GM19043 (cell line): ENCODE results near the gene UPF1.

Experiments used
- ATAC-seq: cut with Tn5 transposase; IDR thresholded peaks from one replicate; pipeline ENCODE4 v1.9.1; 2021; ENCODE audit warnings: low read depth; ENCODE audit not compliant: unreplicated experiment

The UPF1 gene

GRCh38 chr19:18868380-18869022 is 36.7 kb downstream of the UPF1 start:
- ATAC-seq: no peak

DNA sequence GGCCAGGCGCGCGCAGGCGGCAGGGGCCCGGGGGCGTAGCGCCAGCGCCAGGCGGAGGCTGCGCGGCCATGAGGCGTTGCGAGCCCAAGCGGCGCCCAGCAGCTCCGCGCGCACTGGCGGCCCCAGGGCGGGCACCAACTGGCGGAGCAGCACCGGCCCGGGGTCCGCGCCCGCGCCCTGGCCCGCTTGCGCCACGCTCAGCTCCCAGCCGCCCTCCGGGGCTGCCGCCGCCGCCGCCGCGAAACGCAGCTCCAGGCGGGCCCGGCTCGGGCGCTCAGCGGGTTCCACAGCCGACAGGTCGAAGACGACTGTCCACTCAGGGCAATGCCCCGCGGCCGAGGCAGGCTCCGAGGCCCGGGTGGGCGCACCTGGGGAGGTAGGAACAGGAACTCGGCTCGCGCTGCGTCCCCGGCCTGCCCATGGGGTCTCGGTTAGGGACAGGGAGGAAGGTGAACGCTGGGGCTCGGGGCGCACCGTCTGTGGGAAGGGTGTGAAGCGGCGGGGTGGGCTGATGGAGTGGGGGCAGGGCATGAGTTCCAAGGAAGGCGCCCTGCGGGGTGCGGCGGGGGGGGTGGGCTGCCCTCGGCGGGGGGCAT is 37.4 kb downstream of the UPF1 start:
- ATAC-seq: no peak

DNA sequence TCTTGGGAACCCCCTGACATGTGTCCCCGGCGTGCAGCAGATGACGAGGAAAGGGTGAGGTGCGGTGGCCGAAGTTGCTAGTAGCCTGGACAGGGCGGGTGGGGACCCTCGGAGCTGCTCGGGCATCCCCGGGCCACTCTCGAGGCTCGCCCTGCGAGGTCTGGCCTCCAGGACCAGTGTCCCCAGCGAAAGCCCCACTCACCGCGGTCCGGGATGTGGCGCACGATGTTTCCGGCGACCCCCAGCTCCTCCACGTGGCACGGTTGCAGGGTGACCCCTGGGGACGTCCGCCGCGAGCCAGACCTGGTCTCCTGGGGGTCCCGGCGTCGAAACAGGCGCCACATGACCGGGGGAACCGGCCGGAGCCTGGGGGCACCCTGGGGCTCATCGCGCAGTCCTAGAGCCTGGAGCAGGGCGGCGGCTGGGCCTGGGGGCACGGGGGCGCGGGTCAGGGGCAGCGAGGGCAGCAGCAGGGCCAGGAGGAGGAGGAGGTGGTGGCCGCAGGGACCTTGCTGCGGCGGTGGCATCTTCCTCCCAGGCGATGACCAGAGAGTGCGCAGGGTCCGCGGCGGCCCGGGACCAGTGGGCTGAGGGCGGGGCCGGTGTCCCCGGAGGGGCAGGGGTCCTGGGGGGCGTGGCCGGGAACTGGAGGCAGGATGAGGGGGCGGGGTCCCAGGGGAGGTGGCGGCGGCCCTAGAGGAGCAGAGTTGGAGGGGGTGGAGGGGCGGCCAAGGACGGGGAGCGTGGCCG is 38.2 kb downstream of the UPF1 start:
- ATAC-seq: no peak

DNA sequence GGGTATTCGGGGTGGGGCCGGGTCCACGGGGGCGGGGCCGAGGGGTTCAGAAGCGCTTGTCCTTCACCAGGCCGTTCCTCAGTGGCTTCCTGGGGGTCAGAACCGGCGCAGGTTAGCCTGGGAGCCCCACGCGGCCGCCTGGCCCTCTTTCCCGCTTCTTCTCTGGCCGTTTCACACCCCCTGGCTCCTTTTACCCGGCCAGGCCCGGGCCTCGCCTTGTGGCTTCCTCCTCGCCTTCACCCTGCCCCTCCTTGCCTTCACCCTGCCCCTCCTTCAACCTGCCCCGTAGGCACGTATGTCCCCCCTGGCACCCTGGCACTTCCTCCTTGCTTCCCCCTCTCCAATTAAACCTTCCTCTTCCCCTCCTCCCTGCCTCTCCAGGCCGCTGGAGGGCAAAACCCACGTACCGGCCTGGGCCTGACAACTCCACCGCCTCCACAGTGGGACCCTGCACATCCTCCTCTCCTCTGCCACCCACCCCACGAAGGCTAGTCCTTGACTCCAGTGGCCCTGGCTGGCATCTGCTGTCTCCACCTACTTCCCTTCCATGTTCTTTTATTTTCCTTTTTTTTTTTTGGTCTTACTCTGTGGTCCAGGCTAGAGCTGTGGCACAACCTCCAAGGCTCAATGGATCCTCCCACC is 38.9 kb downstream of the UPF1 start:
- no peak for ATAC-seq

DNA sequence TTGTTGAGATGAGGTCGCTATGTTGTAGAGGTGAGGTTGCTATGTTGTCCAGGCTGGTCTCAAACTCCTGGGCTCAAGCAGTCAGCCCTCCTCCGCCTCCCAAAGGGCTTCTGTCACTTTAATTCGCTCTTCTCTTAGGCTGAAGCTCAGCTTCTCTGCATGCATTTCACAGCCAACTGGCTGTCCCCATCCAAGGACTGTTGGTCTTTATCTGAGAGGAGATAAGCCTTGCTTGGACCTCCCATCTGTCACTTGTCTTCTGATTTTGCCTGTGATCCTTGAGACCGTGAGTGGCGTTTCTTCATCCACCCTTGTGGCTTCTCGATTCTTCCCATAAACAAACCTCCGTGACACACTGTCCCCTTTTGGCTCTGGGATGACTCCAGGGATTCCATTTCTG is 39.8 kb downstream of the UPF1 start:
- no peak for ATAC-seq

GRCh38 chr19:18875726-18876125 is 44.0 kb downstream of the UPF1 start:
- ATAC-seq: no peak

GRCh38 chr19:18876865-18877264 is 45.1 kb downstream of the UPF1 start:
- ATAC-seq: no peak

- ATAC-seq: no peak
Observed at GRCh38 chr19:18878058-18878797, 46.5 kb downstream of the UPF1 start.

GRCh38 chr19:18878858-18879578 is 47.3 kb downstream of the UPF1 start:
- ATAC-seq: no peak

- ATAC-seq: no peak
Observed at GRCh38 chr19:18879579-18880373, 48.0 kb downstream of the UPF1 start.

DNA sequence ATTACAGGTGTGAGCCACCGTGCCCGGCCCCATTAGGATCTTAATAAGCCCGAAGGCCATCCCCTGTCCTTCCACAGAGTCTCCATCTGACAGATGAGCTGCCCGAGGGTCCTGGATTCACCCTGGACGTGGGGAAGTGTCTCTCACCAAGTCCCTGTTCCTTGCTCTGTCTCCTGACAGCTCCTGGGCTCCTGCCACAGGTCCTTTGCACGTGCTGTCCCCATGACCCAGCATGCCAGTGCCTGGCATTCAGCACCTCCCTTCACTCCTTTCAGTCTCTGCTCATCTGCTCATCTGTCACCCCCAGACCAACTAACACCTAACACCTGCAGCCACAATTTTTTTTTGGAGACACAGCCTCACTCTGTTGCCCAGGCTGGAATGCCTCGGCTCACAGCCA is 49.7 kb downstream of the UPF1 start:
- ATAC-seq: no peak

GRCh38 chr19:18883526-18884304 is 52.0 kb downstream of the UPF1 start:
- no peak for ATAC-seq

- ATAC-seq: no peak
Observed at GRCh38 chr19:18886972-18887371, 55.2 kb downstream of the UPF1 start.

- no peak for ATAC-seq
Observed at GRCh38 chr19:18889949-18890745, 58.4 kb downstream of the UPF1 start.

DNA sequence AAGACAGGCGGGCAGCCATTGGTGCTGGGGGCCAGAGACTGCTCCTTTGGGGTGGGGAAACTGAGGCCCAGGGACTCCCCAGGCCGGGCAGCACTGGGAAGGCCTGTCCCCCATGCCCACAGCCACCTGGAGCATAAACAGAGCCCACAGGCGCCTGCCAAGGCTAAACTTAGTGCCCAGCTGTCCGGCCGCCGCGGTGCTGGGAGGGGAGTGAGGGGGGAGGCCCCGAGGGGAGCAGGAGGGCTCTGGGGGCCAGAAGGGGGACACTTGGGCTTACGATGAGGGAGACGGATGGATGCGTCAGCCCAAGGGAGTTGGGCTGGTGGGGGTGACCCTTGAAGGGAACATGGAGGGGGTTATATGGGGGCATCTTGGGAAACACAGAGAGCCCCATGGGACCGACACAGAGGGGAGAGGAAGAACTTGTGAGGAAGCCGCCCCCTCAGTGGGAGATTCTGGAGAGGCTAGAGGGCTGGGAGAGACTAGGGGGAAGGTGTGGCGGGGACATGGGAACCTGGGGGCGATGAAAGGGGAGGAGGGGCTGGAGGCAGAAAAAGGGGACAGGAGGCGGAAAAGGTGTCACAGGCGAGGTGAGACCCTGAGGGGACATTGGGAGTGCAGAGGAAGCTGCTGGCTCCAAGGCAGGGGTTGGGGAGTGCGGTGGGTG is 62.0 kb downstream of the UPF1 start:
- no peak for ATAC-seq

- ATAC-seq: no peak
Observed at GRCh38 chr19:18894254-18895037, 62.7 kb downstream of the UPF1 start.
